ENCODE results near the gene TMEM72.

TMEM72 gene

GRCh38 chr10:44926751-44927351, 15.7 kb downstream of the TMEM72 start:
- H3K4me3 ChIP-seq (ENCODE audit: low read depth, low read length): no peak overlapping the region
- H3K4me1 ChIP-seq: no peaks in the 10 kb centered on the region
- no peaks in the 10 kb centered on the region for H3K9me3 ChIP-seq (ENCODE audit: control insufficient read depth, low read length)
- H3K27ac ChIP-seq: no peak overlapping the region
- no peak for TF ChIP-seq CTCF (IDR thresholded peaks at IDR 0.05)
- no peaks in the 10 kb centered on the region for H3K79me2 ChIP-seq
- H3K36me3 ChIP-seq (ENCODE audit: control insufficient read depth, insufficient read depth, low read length): no peaks in the 10 kb centered on the region
- H3K27me3 ChIP-seq (ENCODE audit: control insufficient read depth, insufficient read depth, low read length): no peaks in the 10 kb centered on the region
- no peak overlapping the region for H2AFZ ChIP-seq
- no peak overlapping the region for H3K4me2 ChIP-seq (ENCODE audit: low read length)
- no peak overlapping the region for H3K9ac ChIP-seq

- no peaks in the 10 kb centered on the region for H3K4me1 ChIP-seq
- no peak overlapping the region for H3K4me2 ChIP-seq (ENCODE audit: low read length)
- no peaks in the 10 kb centered on the region for H3K9me3 ChIP-seq (ENCODE audit: control insufficient read depth, low read length)
- no peak overlapping the region for H3K4me3 ChIP-seq (ENCODE audit: low read depth, low read length)
- H3K79me2 ChIP-seq: no peaks in the 10 kb centered on the region
- H3K9ac ChIP-seq: no peak overlapping the region
- TF ChIP-seq CTCF (IDR thresholded peaks at IDR 0.05): no peak
- H2AFZ ChIP-seq: no peak overlapping the region
- no peaks in the 10 kb centered on the region for H3K27me3 ChIP-seq (ENCODE audit: control insufficient read depth, insufficient read depth, low read length)
- H3K27ac ChIP-seq: no peak overlapping the region
- H3K36me3 ChIP-seq (ENCODE audit: control insufficient read depth, insufficient read depth, low read length): no peaks in the 10 kb centered on the region
Observed at GRCh38 chr10:44927352-44927751, 16.2 kb downstream of the TMEM72 start.

- no peaks in the 10 kb centered on the region for H3K4me1 ChIP-seq
- no peak overlapping the region for H2AFZ ChIP-seq
- H3K27ac ChIP-seq: no peak overlapping the region
- TF ChIP-seq CTCF (IDR thresholded peaks at IDR 0.05): no peak
- no peaks in the 10 kb centered on the region for H3K9me3 ChIP-seq (ENCODE audit: control insufficient read depth, low read length)
- H3K4me2 ChIP-seq (ENCODE audit: low read length): no peak overlapping the region
- no peaks in the 10 kb centered on the region for H3K79me2 ChIP-seq
- no peak overlapping the region for H3K4me3 ChIP-seq (ENCODE audit: low read depth, low read length)
- H3K9ac ChIP-seq: no peak overlapping the region
- no peaks in the 10 kb centered on the region for H3K27me3 ChIP-seq (ENCODE audit: control insufficient read depth, insufficient read depth, low read length)
- no peaks in the 10 kb centered on the region for H3K36me3 ChIP-seq (ENCODE audit: control insufficient read depth, insufficient read depth, low read length)
Observed at GRCh38 chr10:44928462-44928861, 17.3 kb downstream of the TMEM72 start.

- no peak for TF ChIP-seq CTCF (IDR thresholded peaks at IDR 0.05)
- Histone ChIP-seq H3K4me3 (ENCODE audit: low read depth, low read length) (no peak overlapping the region), H3K9ac (no peak overlapping the region), H3K79me2 (no peaks in the 10 kb centered on the region), H2AFZ (no peak overlapping the region), H3K36me3 (ENCODE audit: control insufficient read depth, insufficient read depth, low read length) (no peaks in the 10 kb centered on the region), H3K4me1 (no peaks in the 10 kb centered on the region), H3K27me3 (ENCODE audit: control insufficient read depth, insufficient read depth, low read length) (no peaks in the 10 kb centered on the region), H3K4me2 (ENCODE audit: low read length) (no peak overlapping the region), H3K9me3 (ENCODE audit: control insufficient read depth, low read length) (no peaks in the 10 kb centered on the region), H3K27ac (no peak overlapping the region)
Observed at GRCh38 chr10:44929356-44930255, 18.5 kb downstream of the TMEM72 start.
